GM10266 (cell line): ENCODE data around the gene VWA5B1.
"Not testable (repeated sequence)": the region's sequence is repeated elsewhere in the genome, so short reads cannot be mapped to it uniquely, and the experiment has no call there.

Source experiments
- DNase-seq: peaks from one replicate; pipeline ENCODE4 v3.0.0; 2012; ENCODE audit errors: extremely low spot score
- CTCF ChIP-seq: IDR thresholded peaks from 2 replicates; pipeline ENCODE4 v1.5.1; 2012; ENCODE audit warnings: mild to moderate bottlenecking, low read depth; ENCODE audit not compliant: control insufficient read depth, insufficient read depth; ENCODE audit errors: missing control alignments

The VWA5B1 gene

GRCh38 chr1:20282533-20282932, 8.1 kb upstream of the VWA5B1 start:
- DNase-seq = no peak

GRCh38 chr1:20284046-20284445, 6.6 kb upstream of the VWA5B1 start:
- TF ChIP-seq CTCF = no peak
- DNase-seq = no peak

More at GRCh38 chr1:20282533-20282932, 8.1 kb upstream of the VWA5B1 start:
- TF ChIP-seq CTCF = no peak

- TF ChIP-seq CTCF = no peak
- DNase-seq = no peak
Measured at GRCh38 chr1:20284625-20285024, 6.0 kb upstream of the VWA5B1 start.

- TF ChIP-seq CTCF = no peak
- no peak for DNase-seq
Measured at GRCh38 chr1:20285510-20285909, 5.2 kb upstream of the VWA5B1 start.

- DNase-seq = not testable (repeated sequence)
Measured at GRCh38 chr1:20287696-20288095, 3.0 kb upstream of the VWA5B1 start.

GRCh38 chr1:20291645-20292084, 990 bp downstream of the VWA5B1 start:
- no peak for TF ChIP-seq CTCF
- DNase-seq = no peak

GRCh38 chr1:20298626-20299025, 8.0 kb downstream of the VWA5B1 start:
- no peak for TF ChIP-seq CTCF

GRCh38 chr1:20301463-20302107, 10.9 kb downstream of the VWA5B1 start:
- no peak for TF ChIP-seq CTCF
- no peak for DNase-seq

More at GRCh38 chr1:20298626-20299025, 8.0 kb downstream of the VWA5B1 start:
- no peak for DNase-seq
